ENCODE results near the gene SUSD5.
"Not testable (repeated sequence)": the region's sequence is repeated elsewhere in the genome, so short reads cannot be mapped to it uniquely, and the experiment has no call there.

Gene SUSD5

GRCh38 chr3:33187368-33187634 is 31.3 kb downstream of the SUSD5 start:
- no peak for DNase-seq

- no peak for DNase-seq
These were observed 31.9 kb downstream of the SUSD5 start for GRCh38 chr3:33186524-33187367.

GRCh38 chr3:33184863-33185262 is 33.7 kb downstream of the SUSD5 start:
- no peak for DNase-seq

- DNase-seq: not testable (repeated sequence)
These were observed 37.0 kb downstream of the SUSD5 start for GRCh38 chr3:33181641-33182040.

GRCh38 chr3:33181229-33181628 is 37.4 kb downstream of the SUSD5 start:
- DNase-seq: no peak

GRCh38 chr3:33179132-33179531 is 39.5 kb downstream of the SUSD5 start:
- DNase-seq: no peak

- DNase-seq: no peak
These were observed 43.7 kb downstream of the SUSD5 start for GRCh38 chr3:33174711-33175414.

GRCh38 chr3:33174095-33174494 is 44.5 kb downstream of the SUSD5 start:
- no peak for DNase-seq

- DNase-seq: no peak
These were observed 44.9 kb downstream of the SUSD5 start for GRCh38 chr3:33173672-33174071.

GRCh38 chr3:33173103-33173502 is 45.5 kb downstream of the SUSD5 start:
- no peak for DNase-seq

GRCh38 chr3:33171580-33171979 is 47.0 kb downstream of the SUSD5 start:
- DNase-seq: no peak

GRCh38 chr3:33170531-33170930 is 48.1 kb downstream of the SUSD5 start:
- DNase-seq: no peak

GRCh38 chr3:33167716-33168336 is 50.8 kb downstream of the SUSD5 start:
- DNase-seq: no peak

GRCh38 chr3:33167284-33167683 is 51.3 kb downstream of the SUSD5 start:
- no peak for DNase-seq

- no peak for DNase-seq
These were observed 52.5 kb downstream of the SUSD5 start for GRCh38 chr3:33166095-33166494.

- DNase-seq: no peak
These were observed 53.2 kb downstream of the SUSD5 start for GRCh38 chr3:33165372-33165771.

GRCh38 chr3:33162621-33163020 is 56.0 kb downstream of the SUSD5 start:
- not testable (repeated sequence) for DNase-seq

GRCh38 chr3:33159981-33160380 is 58.6 kb downstream of the SUSD5 start:
- no peak for DNase-seq

- DNase-seq: no peak
These were observed 59.4 kb downstream of the SUSD5 start for GRCh38 chr3:33159234-33159633.

GRCh38 chr3:33155301-33155700 is 63.3 kb downstream of the SUSD5 start:
- DNase-seq: no peak

GRCh38 chr3:33153782-33154181 is 64.8 kb downstream of the SUSD5 start:
- no peak for DNase-seq

GRCh38 chr3:33152363-33153360 is 65.9 kb downstream of the SUSD5 start:
- no peak for DNase-seq

GRCh38 chr3:33149342-33149741 is 69.3 kb downstream of the SUSD5 start:
- no peak for DNase-seq
